ENCODE measurements around the gene REXO1. TPM values are rescaled to one million over a fixed set of nuclear protein-coding genes. Genes with fewer than 3 reads are reported as not detected.

REXO1 gene
- total and polyA plus RNA-seq, 2 donors (not counting 3 experiments of a cell fraction or from before 2014, with no cell fraction given), result 41.1 to 56.9 TPM

- Histone ChIP-seq H3K27ac (ENCODE audit: insufficient read depth, low read depth, low read length) (no peak overlapping the region), H3K9me3 (replicated peaks; ENCODE audit: control insufficient read depth, insufficient read depth, low read length) (no peaks in the 10 kb centered on the region), H3K9ac (replicated peaks; ENCODE audit: extremely low read depth, insufficient read depth, low read length) (no peak overlapping the region), H3K79me2 (ENCODE audit: control insufficient read depth, insufficient read depth, low read length) (no peaks in the 10 kb centered on the region), H3K9me1 (replicated peaks; ENCODE audit: control insufficient read depth, extremely low read depth, insufficient read depth, low read length) (no peaks in the 10 kb centered on the region), H3K36me3 (ENCODE audit: control insufficient read depth in 2 of 2, extremely low read depth in 1 of 2, insufficient read depth in 2 of 2, low read length in 2 of 2) (no peaks in the 10 kb centered on the region), H3K27me3 (ENCODE audit: control insufficient read depth in 2 of 2, insufficient read depth in 2 of 2, low read length in 2 of 2) (peaks cover 47 to 49% of the 10 kb centered on the region in 2 experiments), H3K4me1 (ENCODE audit: control insufficient read depth, extremely low read depth, insufficient read depth, low read length) (no peaks in the 10 kb centered on the region), H3K4me2 (ENCODE audit: insufficient read depth, low read length) (no peak overlapping the region), H2AFZ (ENCODE audit: low read depth, low read length) (no peak overlapping the region), H4K20me1 (replicated peaks; ENCODE audit: control insufficient read depth, extremely low read depth, insufficient read depth, low read length) (no peaks in the 10 kb centered on the region), H3K4me3 (replicated peaks in 1 of 3; ENCODE audit: insufficient read depth in 1 of 3, low read depth in 1 of 3, low read length in 3 of 3) (no peak overlapping the region)
- CTCF ChIA-PET, result interaction anchor here (0.6 to 4.4 kb wide), 7 partner anchors 15 to 220 kb away, joined by 3 to 106 read pairs (median 3); no protein-coding TSS in a partner anchor
- dilution Hi-C loops (cut with MboI; ENCODE audit: extremely low pct_ligation_motif_present, low sequenced_read_pairs) (no loop called here), intact Hi-C loops (cut with micrococcal nuclease) (loop anchor here (1.0 to 5.0 kb wide), 4 partner anchors 95 to 221 kb away; partner anchors contain the start of gene UQCR11)
- FAIRE-seq (no peak), DNase-seq (ENCODE audit: low read depth, low spot score) (no peak)
- BruUV-seq (replicated peaks), result no TSS peak
- POLR2A ChIA-PET, result no interaction called here
- TF ChIP-seq POLR2AphosphoS5 (IDR thresholded peaks at IDR 0.05; ENCODE audit: insufficient read depth, low read depth, low read length) (no peak), JUN (IDR thresholded peaks at IDR 0.05; ENCODE audit: borderline replicate concordance, insufficient read depth, insufficient read length, low read depth) (no peak), GATA2 (IDR thresholded peaks at IDR 0.05; ENCODE audit: insufficient read depth, insufficient read length, low read depth, low read length) (no peak), MYC (IDR thresholded peaks at IDR 0.05; ENCODE audit: low read depth, low read length) (no peak), POLR2A (IDR thresholded peaks at IDR 0.05; ENCODE audit: low read depth, low read length) (no peak), FOS (IDR thresholded peaks at IDR 0.05; ENCODE audit: borderline replicate concordance, insufficient read depth, low read length) (no peak), CTCF (IDR thresholded peaks at IDR 0.05; ENCODE audit: extremely low read depth in 1 of 2, insufficient read depth in 1 of 2, low read depth in 1 of 2, low read length in 2 of 2) (no peak), MAX (IDR thresholded peaks at IDR 0.05; ENCODE audit: insufficient read depth, insufficient read length) (no peak), EZH2 (IDR thresholded peaks at IDR 0.05; ENCODE audit: borderline replicate concordance, low read depth, low read length, severe bottlenecking) (no peak)
Measured at GRCh38 chr19:1766800-1767352, 81.4 kb downstream of the REXO1 start.

Data from endothelial cell of umbilical vein (primary cell).